SK-MEL-5 (cell line): Measurements from ENCODE around the gene PCDHGA10. TPM values are rescaled to one million over a fixed set of nuclear protein-coding genes. Genes with fewer than 3 reads are reported as not detected.
A peak's percentile ranks its signal among the peaks of the same experiment; 100 is the strongest.
"Not testable (repeated sequence)": the region's sequence is repeated elsewhere in the genome, so short reads cannot be mapped to it uniquely, and the experiment has no call there.

Experiments
- DNase-seq: peaks from one replicate; pipeline ENCODE4 v3.0.0-alpha.2; 2016; ENCODE audit warnings: low read depth, low spot score
- in situ Hi-C: cut with HindIII; loops from 2 replicates; pipeline ENCODE4 v1.10.0; 2016; ENCODE audit warnings: low sequenced_read_pairs, high pct_unique_total_duplicates, low pct_unique_long_range_greater_than_20kb
- total RNA-seq: library from RNA; depleted of rRNA; stranded (reverse); fragments of >200 nt; shearing (Covaris generic); gene quantifications from 2 replicates; pipeline ENCODE4 v1.2.3, GENCODE V29; 2014

The PCDHGA10 gene
- total RNA-seq, 1 experiment from 2014 or later = 0.18 TPM

DNA sequence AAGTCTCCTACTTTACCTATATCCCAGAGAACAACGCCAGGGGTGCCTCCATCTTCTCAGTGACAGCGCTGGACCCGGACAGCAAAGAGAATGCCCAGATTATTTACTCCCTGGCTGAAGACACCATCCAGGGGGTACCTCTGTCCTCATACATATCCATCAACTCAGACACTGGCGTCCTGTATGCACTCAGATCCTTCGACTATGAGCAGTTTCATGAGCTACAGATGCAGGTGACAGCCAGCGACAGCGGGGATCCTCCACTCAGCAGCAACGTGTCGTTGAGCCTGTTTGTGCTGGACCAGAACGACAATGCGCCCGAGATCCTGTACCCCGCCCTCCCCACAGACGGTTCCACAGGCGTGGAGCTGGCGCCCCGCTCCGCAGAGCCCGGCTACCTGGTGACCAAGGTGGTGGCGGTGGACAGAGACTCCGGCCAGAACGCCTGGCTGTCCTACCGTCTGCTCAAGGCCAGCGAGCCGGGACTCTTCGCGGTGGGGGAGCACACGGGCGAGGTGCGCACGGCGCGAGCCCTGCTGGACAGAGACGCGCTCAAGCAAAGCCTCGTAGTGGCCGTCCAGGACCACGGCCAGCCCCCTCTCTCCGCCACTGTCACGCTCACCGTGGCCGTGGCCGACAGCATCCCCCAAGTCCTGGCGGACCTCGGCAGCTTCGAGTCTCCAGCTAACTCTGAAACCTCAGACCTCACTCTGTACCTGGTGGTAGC is 1.9 kb downstream of the PCDHGA10 start:
- DNase-seq, in situ Hi-C loops: not testable (repeated sequence)

DNA sequence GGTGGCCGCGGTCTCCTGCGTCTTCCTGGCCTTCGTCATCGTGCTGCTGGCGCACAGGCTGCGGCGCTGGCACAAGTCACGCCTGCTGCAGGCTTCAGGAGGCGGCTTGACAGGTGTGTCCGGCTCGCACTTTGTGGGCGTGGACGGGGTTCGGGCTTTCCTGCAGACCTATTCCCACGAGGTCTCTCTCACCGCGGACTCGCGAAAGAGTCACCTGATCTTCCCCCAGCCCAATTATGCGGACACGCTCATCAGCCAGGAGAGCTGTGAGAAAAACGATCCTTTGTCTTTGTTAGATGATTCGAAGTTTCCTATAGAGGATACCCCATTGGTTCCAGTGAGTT is 2.5 kb downstream of the PCDHGA10 start:
- in situ Hi-C loops, DNase-seq: not testable (repeated sequence)

DNA sequence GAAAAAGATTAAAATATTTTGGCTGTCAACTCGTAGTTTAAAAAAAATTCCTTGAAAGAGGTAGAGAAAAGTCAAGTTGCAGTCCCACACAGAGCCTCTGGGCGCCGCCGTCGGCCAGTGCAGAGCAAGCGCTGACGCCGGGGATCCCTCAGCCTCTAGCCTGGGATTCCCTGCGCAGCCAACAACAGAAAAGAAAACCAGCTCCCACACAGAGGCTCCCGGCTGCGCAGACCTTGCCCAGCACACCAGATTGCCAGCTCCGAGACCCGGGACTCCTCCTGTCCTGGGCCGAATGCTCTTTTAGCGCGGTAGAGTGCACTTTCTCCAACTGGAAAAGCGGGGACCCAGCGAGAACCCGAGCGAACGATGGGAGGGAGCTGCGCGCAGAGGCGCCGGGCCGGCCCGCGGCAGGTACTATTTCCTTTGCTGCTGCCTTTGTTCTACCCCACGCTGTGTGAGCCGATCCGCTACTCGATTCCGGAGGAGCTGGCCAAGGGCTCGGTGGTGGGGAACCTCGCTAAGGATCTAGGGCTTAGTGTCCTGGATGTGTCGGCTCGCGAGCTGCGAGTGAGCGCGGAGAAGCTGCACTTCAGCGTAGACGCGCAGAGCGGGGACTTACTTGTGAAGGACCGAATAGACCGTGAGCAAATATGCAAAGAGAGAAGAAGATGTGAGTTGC is 4.8 kb downstream of the PCDHGA10 start, which contains the start of gene PCDHGB7:
TSS of gene PCDHGB7 (plus strand) at position 184 of the 679 bp plus-strand sequence. CDS start at position 367, 183 bp downstream.
- in situ Hi-C loops = not testable (repeated sequence)

DNA sequence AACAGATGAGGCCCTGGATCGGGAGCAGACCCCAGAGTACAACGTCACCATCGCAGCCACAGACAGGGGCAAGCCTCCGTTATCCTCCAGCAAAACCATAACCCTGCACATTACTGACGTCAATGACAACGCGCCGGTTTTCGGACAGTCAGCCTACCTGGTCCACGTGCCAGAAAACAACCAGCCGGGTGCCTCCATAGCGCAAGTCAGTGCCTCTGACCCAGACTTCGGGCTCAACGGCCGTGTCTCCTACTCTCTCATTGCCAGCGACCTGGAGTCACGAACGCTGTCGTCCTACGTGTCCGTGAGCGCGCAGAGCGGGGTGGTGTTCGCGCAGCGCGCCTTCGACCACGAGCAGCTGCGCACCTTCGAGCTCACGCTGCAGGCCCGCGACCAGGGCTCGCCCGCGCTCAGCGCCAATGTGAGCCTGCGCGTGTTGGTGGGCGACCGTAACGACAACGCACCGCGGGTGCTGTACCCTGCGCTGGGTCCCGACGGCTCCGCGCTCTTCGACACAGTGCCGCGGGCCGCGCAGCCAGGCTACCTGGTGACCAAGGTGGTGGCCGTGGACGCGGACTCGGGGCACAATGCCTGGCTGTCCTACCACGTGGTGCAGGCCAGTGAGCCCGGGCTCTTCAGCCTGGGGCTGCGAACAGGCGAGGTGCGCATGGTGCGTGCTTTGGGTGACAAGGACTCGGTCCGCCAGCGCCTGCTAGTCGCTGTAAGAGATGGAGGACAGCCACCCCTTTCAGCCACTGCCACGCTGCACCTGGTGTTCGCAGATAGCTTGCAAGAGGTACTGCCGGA is 6.5 kb downstream of the PCDHGA10 start:
- no peak for DNase-seq
- in situ Hi-C loops = no loop called here

More for the DNA sequence above, 4.8 kb downstream of the PCDHGA10 start, which contains the start of gene PCDHGB7:
- DNase-seq = peak; percentile 82

DNA sequence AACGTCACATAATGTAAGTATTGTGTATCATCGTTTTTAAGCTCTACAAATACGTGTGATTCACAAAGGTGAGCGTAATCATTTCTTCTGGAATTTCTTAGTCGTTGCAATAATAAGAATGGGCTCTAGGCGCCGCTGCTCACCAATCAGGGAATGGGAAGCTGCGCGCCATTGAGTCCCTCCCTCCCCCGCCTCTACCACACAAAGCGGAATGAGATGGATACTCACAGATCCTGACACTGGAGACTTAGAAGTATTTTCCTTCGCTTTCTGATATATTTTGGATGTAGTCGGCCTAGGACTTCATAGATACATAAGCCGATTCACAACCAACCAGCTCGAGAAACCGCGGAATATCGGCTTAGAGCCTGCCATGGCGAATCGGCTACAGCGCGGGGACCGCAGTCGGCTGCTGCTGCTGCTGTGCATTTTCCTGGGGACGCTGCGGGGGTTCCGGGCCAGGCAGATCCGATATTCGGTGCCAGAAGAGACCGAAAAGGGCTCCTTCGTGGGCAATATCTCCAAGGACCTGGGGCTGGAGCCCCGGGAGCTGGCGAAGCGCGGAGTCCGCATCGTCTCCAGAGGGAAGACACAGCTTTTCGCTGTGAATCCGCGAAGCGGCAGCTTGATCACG is 8.2 kb downstream of the PCDHGA10 start, which contains the start of gene PCDHGA11:
TSS of gene PCDHGA11 (plus strand) at position 197 of the 634 bp plus-strand sequence. CDS start at position 374, 177 bp downstream.
- in situ Hi-C loops = no loop called here
- DNase-seq = no peak

DNA sequence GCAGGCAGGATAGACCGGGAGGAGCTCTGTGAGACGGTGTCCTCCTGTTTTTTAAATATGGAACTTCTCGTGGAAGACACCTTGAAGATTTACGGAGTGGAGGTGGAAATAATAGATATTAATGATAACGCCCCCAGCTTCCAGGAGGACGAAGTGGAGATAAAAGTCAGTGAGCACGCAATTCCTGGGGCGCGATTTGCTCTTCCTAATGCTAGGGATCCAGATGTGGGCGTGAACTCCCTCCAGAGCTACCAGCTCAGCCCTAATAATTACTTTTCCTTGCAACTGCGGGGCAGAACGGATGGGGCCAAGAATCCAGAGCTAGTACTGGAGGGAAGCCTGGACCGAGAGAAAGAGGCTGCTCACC is 8.7 kb downstream of the PCDHGA10 start:
- in situ Hi-C loops = no loop called here

DNA sequence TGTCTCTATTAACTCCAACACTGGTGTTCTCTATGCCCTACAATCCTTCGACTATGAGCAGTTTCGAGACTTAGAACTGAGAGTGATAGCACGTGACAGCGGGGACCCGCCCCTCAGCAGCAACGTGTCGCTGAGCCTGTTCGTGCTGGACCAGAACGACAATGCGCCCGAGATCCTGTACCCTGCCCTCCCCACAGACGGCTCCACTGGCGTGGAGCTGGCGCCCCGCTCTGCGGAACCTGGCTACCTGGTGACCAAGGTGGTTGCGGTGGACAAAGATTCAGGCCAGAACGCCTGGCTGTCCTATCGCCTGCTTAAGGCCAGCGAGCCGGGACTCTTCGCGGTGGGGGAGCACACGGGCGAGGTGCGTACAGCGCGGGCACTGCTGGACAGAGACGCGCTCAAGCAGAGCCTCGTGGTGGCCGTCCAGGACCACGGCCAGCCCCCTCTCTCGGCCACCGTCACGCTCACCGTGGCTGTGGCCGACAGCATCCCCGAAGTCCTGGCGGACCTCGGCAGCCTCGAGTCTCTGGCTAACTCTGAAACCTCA is 10.0 kb downstream of the PCDHGA10 start:
- no peak for DNase-seq
- in situ Hi-C loops = no loop called here

More for the DNA sequence above, 8.7 kb downstream of the PCDHGA10 start:
- DNase-seq = no peak

DNA sequence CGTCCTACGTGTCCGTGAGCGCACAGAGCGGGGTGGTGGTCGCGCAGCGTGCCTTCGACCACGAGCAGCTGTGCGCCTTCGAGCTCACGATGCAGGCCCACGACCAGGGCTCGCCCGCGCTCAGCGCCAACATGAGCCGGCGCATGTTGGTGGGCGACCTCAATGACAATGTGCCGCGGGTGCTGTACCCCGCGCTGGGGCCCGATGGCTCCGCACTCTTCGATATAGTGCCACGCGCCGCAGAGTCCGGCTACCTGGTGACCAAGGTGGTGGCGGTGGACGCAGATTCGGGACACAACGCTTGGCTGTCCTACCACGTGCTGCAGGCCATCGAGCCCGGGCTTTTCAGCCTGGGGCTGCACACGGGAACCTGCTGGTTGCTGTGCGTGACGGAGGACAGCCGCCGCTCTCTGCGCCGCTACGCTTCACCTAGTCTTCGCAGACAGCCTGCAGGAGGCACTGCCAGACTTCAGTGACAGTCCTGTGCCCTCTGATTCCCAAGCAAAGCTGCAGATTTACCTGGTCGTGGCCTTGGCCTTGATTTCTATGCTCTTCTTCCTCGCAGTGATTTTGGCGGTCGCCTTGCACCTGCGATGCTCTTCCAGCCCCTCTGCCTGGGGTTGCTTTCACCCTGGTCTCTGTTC is 15.1 kb downstream of the PCDHGA10 start:
- no peak for DNase-seq
- in situ Hi-C loops = no loop called here

DNA sequence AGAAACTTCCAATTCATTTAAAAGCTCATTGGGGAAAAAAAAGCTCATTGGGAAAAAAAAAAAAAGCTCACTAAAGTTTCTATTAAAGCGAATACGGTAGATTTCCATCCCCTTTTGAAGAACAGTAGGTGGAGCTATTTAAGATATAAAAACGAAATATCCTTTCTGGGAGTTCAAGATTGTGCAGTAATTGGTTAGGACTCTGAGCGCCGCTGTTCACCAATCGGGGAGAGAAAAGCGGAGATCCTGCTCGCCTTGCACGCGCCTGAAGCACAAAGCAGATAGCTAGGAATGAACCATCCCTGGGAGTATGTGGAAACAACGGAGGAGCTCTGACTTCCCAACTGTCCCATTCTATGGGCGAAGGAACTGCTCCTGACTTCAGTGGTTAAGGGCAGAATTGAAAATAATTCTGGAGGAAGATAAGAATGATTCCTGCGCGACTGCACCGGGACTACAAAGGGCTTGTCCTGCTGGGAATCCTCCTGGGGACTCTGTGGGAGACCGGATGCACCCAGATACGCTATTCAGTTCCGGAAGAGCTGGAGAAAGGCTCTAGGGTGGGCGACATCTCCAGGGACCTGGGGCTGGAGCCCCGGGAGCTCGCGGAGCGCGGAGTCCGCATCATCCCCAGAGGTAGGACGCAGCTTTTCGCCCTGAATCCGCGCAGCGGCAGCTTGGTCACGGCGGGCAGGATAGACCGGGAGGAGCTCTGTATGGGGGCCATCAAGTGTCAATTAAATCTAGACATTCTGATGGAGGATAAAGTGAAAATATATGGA is 17.7 kb downstream of the PCDHGA10 start, which contains the start of gene PCDHGA12:
TSS of gene PCDHGA12 (plus strand) at position 176 of the 782 bp plus-strand sequence. CDS start at position 429, 253 bp downstream.
- in situ Hi-C loops = no loop called here
- DNase-seq = peak; percentile 86

DNA sequence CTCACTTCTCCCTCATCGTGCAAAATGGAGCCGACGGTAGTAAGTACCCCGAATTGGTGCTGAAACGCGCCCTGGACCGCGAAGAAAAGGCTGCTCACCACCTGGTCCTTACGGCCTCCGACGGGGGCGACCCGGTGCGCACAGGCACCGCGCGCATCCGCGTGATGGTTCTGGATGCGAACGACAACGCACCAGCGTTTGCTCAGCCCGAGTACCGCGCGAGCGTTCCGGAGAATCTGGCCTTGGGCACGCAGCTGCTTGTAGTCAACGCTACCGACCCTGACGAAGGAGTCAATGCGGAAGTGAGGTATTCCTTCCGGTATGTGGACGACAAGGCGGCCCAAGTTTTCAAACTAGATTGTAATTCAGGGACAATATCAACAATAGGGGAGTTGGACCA is 18.5 kb downstream of the PCDHGA10 start:
- DNase-seq = no peak
- in situ Hi-C loops = no loop called here

DNA sequence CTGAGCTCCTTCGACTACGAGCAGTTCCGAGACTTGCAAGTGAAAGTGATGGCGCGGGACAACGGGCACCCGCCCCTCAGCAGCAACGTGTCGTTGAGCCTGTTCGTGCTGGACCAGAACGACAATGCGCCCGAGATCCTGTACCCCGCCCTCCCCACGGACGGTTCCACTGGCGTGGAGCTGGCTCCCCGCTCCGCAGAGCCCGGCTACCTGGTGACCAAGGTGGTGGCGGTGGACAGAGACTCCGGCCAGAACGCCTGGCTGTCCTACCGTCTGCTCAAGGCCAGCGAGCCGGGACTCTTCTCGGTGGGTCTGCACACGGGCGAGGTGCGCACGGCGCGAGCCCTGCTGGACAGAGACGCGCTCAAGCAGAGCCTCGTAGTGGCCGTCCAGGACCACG is 19.5 kb downstream of the PCDHGA10 start:
- DNase-seq, in situ Hi-C loops: not testable (repeated sequence)

DNA sequence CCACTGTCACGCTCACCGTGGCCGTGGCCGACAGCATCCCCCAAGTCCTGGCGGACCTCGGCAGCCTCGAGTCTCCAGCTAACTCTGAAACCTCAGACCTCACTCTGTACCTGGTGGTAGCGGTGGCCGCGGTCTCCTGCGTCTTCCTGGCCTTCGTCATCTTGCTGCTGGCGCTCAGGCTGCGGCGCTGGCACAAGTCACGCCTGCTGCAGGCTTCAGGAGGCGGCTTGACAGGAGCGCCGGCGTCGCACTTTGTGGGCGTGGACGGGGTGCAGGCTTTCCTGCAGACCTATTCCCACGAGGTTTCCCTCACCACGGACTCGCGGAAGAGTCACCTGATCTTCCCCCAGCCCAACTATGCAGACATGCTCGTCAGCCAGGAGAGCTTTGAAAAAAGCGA is 19.9 kb downstream of the PCDHGA10 start:
- in situ Hi-C loops, DNase-seq: not testable (repeated sequence)

DNA sequence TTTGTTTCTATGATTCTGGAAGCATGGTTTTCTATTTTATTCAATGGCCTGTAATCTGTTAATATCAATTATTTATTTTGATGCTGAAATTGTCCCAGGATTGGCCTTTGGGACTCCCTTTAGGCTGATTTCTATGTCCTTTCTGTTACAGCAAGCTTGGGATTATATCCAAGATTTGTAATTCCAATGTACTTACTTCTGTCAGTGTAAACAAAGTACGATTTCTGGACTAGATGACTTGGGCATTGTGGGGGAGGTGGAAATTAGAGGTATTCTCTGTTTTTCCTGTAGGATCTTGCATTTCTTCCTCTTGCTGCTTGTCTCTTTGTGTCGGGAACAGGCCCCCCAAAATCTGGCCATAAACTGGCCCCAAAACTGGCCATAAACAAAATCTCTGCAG is 21.2 kb downstream of the PCDHGA10 start:
- in situ Hi-C loops = no loop called here
- DNase-seq = no peak

DNA sequence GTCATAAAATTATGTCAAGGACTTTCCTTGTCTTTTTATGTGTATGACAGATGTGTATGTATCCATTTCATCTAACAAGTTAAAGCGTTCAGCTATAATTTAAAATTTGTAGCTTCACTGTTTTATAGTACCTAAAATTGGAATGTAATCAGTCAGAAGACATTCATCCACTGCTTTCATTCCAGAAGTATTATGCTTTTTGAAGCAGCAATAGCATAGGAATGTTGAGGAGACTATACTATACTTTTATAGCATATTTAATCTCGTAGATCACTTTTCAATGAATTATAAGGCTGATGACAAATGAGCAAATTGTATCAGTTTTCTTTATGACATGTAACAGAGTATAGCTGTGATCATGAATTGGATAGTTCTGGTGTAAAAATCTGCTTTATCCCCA is 24.4 kb downstream of the PCDHGA10 start:
- DNase-seq = no peak
- in situ Hi-C loops = no loop called here

DNA sequence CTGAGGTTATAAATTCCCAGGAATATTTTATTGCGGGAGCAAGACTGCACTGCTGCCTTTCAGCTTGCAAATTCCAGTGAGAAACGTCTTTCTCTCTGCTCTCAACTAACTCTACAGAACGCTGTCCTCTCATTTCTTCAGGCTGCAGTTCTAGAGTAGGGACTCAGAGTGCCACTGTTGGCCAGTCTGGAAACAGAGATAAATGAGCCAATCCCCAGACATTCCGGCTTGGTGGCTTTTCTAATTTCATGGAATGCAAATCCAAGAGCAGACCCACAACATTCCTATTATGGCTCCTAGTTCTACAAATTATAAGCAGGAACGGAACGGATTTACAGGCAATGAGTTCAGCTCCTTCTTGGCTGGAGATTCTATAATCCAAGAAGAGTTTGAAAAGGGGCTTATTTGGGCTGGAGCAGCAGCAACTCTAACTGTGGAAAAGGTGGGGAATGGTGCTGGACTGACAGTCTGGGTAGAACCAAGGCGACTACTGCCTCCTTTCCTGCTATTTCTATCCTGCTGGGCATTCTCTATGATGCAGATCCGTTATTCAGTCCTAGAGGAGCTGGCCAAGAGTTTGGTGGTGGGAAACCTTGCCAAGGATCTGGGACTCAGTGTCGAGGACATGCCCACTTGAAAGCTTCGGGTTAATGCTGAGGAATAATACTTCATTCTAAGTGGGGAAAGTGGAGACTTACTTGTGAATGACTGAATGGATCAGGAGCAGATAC is 26.8 kb downstream of the PCDHGA10 start:
- DNase-seq = no peak
- in situ Hi-C loops = no loop called here

DNA sequence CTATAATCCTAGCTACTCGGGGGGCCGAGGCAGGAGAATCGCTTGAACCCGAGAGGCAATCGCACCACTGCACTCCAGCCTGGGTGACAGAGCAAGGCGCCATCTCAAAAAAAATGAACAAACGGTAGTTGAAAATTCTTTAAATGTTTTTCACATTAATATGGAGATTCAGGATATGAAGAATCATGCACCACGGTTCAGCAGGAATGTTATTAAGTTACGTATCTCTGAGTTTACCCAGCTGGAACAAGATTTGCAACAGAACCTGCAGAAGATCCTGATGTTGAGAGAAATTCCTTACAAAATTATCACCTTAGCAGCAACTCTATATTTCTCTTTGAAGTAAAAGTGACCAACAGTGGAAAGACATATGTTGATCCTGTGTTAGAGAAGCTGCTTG is 27.6 kb downstream of the PCDHGA10 start:
- in situ Hi-C loops = no loop called here
- no peak for DNase-seq
